ENCODE measurements around the gene HMGN2. TPM values are rescaled to one million over a fixed set of nuclear protein-coding genes. Genes with fewer than 3 reads are reported as not detected.
"Not testable (repeated sequence)": the region's sequence is repeated elsewhere in the genome, so short reads cannot be mapped to it uniquely, and the experiment has no call there.

The HMGN2 gene
- total RNA-seq, 1 donor from 2014 or later = 528 TPM

DNA sequence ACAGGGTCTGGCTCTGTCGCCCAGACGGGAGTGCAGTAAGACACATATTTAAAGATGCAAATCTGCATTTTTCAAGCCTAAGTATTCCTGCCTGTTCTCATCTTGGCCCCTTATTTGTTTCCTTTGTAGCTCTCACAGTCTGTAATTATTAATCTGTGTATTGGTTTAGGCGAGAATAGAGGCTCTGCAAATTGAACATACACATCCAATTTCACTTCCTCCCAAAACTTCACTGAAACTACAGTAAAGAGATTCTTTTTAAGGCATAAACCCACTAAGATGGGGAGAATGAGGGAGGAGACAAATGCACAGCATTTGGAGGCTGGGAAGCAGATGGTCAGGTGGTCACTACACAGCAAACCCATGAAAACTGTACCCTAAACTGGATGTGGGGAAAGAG is 21.0 kb downstream of the HMGN2 start:
- no peaks in the 10 kb centered on the region for H3K27me3 Mint-ChIP-seq
- no peaks in the 10 kb centered on the region for H3K9me3 Mint-ChIP-seq
- intact Hi-C loops (cut with micrococcal nuclease) = no loop called here

DNA sequence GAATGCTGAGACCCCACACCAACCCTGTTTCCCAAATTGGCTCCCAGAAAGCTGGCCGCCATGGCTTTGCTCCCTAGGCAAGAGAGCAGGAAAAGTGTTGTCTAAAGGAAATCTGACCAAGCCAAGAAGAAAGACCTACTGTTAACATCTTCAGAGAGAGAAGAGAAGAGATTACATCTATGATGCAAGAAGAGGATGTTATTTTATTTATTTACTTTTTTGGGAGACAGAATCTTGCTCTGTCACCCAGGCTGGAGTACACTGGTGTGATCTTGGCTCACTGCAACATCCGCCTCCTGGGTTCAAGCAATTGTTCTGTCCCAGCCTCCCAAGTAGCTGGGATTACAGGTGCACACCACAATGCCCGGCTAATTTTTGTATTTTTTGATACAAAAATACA is 21.7 kb downstream of the HMGN2 start:
- Mint-ChIP-seq H3K4me3 (no peak overlapping the region), H3K27ac (no peak overlapping the region), H3K9me3 (no peaks in the 10 kb centered on the region), H3K4me1 (peaks cover 2% of the 10 kb centered on the region), H3K36me3 (ENCODE audit: low read depth) (no peaks in the 10 kb centered on the region), H3K27me3 (no peaks in the 10 kb centered on the region)
- intact Hi-C loops (cut with micrococcal nuclease) = no loop called here
- DNase-seq = no peak

More for the DNA sequence above, 21.0 kb downstream of the HMGN2 start:
- Mint-ChIP-seq H3K27ac (no peak overlapping the region), H3K36me3 (ENCODE audit: low read depth) (no peaks in the 10 kb centered on the region), H3K4me3 (no peak overlapping the region), H3K4me1 (no peaks in the 10 kb centered on the region)
- DNase-seq = no peak

DNA sequence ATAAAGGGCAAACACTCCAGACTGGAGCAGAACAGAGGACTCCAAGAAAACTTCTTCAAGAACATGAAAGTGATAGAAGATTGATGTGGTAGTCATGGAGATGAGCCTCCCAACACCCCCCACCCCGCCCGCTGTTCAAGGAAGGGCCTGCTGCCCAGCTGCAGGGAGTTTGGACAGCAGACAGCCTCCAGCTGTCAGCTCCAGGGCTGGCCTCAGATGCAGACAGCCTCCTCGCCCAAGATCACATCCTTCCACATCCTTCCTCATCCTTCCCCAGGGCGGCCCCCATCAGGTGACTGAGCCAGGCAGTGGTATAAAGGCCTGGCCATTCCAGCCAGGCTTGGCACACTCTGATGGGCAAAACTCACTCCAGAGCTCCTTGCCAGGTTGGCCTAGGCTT is 24.6 kb downstream of the HMGN2 start:
- Mint-ChIP-seq H3K4me3 (no peak overlapping the region), H3K27me3 (no peaks in the 10 kb centered on the region), H3K27ac (no peak overlapping the region), H3K36me3 (ENCODE audit: low read depth) (no peaks in the 10 kb centered on the region), H3K9me3 (no peaks in the 10 kb centered on the region), H3K4me1 (peaks cover 5% of the 10 kb centered on the region)
- no peak for DNase-seq
- intact Hi-C loops (cut with micrococcal nuclease) = no loop called here

DNA sequence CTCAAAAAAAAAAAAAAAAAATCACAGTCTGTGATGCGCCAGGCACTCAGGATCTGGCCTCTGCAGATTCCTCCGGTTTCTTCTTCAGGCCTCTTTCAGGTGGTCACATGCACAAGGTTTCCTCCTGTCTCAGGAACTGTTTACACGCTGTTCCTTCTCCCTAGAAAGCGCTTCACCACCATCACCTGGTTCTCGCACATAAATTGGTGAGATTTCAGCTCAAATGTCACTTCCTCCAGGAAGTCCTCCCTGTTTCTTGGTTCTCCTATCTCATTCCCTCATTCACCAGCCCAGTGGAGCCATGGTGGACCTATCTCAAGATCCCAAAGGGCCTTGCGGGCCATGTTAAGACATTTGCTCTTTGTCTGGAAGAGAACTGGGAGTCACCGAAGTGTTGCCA is 26.7 kb downstream of the HMGN2 start:
- Mint-ChIP-seq H3K27me3 (no peaks in the 10 kb centered on the region), H3K36me3 (ENCODE audit: low read depth) (no peaks in the 10 kb centered on the region), H3K9me3 (no peaks in the 10 kb centered on the region), H3K4me3 (peak overlapping the region; percentile 46), H3K27ac (peak overlapping the region; percentile 60), H3K4me1 (peaks cover 13% of the 10 kb centered on the region)
- DNase-seq = no peak
- intact Hi-C loops (cut with micrococcal nuclease) = no loop called here

DNA sequence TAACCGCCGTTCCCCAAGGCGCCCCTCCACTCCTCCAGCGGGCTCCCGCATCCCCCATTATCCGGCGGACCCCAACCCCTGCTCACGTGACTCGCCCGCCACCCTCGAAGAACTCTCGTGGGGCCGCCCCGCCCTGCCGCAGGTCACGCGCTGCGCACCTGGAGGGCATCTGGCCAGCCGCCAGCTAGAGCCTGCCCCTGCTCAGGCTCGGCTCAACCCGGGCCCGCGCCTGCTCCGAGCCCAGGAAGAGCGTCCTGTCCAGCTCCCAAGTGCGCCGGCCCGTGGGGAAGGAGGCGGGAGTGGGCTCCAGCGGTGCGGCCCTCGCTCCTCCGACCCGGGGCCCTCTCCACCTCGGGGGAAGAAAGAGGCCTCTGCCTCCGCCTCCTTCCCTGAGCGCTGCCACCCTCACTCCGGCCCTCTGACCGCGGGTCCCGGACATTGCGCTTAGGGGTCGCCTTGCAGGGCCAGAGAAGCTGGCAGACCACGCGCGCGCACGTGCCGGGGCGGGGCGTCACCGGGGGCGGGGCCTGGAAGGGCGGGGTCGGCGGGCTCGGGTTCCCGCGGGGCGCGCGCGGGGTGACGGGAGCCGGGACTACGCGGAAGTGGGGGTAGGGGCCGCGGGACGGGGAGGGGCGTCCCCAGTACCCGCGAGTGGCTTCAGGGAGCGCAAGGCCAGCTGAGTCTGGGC is 28.4 kb downstream of the HMGN2 start:
- intact Hi-C loops (cut with micrococcal nuclease) = loop anchor here (1.0 to 5.0 kb wide), 7 partner anchors 27 to 288 kb away; partner anchors contain the start of genes DHDDS and RPS6KA1
- DNase-seq = peak; percentile 97
- H3K36me3 Mint-ChIP-seq (ENCODE audit: low read depth) = no peaks in the 10 kb centered on the region
- peaks cover 13% of the 10 kb centered on the region for H3K4me1 Mint-ChIP-seq
- no peaks in the 10 kb centered on the region for H3K9me3 Mint-ChIP-seq
- peak overlapping the region; percentile 95 for H3K27ac Mint-ChIP-seq
- H3K4me3 Mint-ChIP-seq = peak overlapping the region; percentile 92
- H3K27me3 Mint-ChIP-seq = no peaks in the 10 kb centered on the region

DNA sequence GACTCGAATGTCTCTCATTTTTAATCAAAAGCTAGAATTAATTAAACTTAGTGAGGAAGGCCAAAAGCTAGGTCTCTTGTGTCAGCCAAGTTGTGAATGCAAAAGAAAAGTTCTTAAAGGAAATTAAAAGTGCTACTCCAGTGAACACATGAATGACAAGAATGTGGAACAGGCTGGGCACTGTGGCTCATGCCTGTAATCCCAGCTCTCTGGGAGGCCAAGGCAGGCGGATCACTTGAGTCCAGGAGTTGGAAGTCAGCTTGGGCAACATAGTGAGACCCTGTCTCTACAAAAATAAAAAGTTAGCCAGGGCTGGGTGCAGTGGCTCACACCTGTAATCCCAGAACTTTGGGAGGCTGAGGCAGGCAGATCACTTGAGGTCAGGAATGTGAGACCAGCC is 38.5 kb downstream of the HMGN2 start:
- H3K36me3 Mint-ChIP-seq (ENCODE audit: low read depth); H3K27me3 Mint-ChIP-seq; H3K9me3 Mint-ChIP-seq; H3K4me3 Mint-ChIP-seq; H3K4me1 Mint-ChIP-seq; intact Hi-C loops (cut with micrococcal nuclease); H3K27ac Mint-ChIP-seq; DNase-seq: not testable (repeated sequence)

DNA sequence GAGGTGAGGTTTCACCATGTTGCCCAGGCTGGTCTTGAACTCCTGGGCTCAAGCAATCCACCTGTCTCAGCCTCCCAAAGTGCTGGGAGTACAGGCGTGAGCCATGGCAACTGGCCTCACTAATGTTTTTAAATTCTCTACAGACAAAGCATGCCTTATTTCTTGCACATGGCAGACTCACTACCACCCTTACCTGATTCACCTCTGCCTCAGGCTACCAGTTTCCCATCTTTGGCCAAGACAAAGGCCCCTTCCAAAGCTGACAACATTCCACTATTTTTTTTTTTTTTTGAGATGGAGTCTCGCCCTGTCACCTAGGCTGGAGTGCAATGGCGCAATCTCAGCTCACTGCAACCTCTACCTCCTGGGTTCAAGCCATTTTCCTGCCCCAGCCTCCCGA is 43.6 kb downstream of the HMGN2 start:
- not testable (repeated sequence) for H3K4me3 Mint-ChIP-seq

DNA sequence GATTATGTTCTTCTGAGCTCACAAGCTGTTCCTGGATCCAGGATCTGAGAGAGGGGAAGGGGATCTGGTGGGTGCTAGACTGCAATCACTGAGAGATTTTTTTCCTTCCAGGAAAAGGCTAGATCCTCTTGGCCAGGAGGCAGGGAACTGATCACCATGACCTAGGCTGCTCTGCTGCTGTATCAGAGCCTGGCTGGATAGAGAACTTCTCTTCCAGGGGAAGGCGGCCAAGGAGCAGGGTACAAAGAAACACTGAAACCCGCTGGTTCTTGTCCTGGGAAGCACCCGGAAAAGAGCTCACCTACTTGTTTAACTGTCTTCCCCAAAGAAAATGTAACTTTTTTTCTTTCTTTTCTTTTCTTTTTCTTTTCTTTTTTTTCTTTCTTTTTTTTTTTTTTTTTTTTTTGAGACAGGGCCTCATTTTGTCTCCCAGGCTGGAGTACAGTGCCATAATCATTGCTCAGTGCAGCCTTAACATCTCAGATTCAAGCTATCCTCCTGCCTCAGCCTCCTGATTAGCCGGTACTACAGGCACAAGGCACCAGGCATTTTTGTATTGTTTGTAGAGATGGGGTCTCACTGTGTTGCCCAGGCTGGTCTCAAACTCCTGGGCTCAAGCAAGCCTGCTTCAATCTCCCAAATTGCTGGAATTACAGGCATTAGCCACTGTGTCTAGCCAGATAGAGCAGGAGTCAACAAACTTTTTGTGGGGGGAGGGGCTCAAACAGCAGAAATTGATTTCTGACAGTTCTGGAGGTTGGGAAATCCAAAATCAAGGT is 44.9 kb downstream of the HMGN2 start:
- no peaks in the 10 kb centered on the region for H3K9me3 Mint-ChIP-seq
- intact Hi-C loops (cut with micrococcal nuclease) = no loop called here
- H3K4me1 Mint-ChIP-seq = no peaks in the 10 kb centered on the region
- H3K36me3 Mint-ChIP-seq (ENCODE audit: low read depth) = no peaks in the 10 kb centered on the region
- no peak for DNase-seq
- H3K4me3 Mint-ChIP-seq = no peak overlapping the region
- no peak overlapping the region for H3K27ac Mint-ChIP-seq
- peaks cover 22% of the 10 kb centered on the region for H3K27me3 Mint-ChIP-seq

More for the DNA sequence above, 43.6 kb downstream of the HMGN2 start:
- H3K27me3 Mint-ChIP-seq = peaks cover 13% of the 10 kb centered on the region
- DNase-seq; intact Hi-C loops (cut with micrococcal nuclease); H3K27ac Mint-ChIP-seq; H3K36me3 Mint-ChIP-seq (ENCODE audit: low read depth); H3K9me3 Mint-ChIP-seq; H3K4me1 Mint-ChIP-seq: not testable (repeated sequence)

DNA sequence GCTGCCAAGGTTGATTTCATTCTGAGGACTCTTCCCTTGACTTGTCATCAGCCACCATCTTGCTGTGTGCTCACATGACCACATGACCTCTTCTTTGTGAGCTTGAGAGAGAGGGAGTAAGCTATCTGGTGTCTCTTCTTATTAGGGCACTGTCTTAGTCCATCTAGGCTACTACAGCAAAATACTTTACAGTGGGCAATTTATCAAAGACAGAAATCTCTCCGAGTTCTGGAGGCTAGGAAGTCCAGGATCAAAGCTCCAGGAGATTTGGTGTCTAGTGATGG is 45.5 kb downstream of the HMGN2 start:
- Mint-ChIP-seq H3K36me3 (ENCODE audit: low read depth) (no peaks in the 10 kb centered on the region), H3K9me3 (no peaks in the 10 kb centered on the region), H3K27ac (no peak overlapping the region), H3K4me3 (no peak overlapping the region), H3K27me3 (peaks cover 24% of the 10 kb centered on the region), H3K4me1 (no peaks in the 10 kb centered on the region)
- no peak for DNase-seq
- intact Hi-C loops (cut with micrococcal nuclease) = no loop called here

DNA sequence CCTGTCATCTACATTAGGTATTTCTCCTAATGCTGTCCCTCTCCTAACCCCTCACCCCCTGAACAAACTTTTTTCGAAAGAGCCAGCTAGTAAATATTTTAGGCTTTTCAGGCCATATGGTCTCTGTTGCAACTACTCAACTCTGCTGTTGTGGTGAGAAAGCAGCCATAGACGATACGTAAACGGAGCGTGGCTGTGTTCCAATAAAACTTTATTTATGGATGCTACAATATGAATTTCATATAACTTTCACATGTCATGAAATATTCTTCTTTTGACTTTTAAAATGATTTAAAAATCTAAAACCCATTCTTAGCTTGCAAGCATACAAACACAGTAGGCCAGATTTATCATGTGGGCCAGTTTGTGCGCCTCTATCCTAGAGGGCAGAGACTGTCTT is 46.1 kb downstream of the HMGN2 start:
- H3K27me3 Mint-ChIP-seq = peaks cover 25% of the 10 kb centered on the region
- intact Hi-C loops (cut with micrococcal nuclease) = no loop called here
- no peaks in the 10 kb centered on the region for H3K4me1 Mint-ChIP-seq
- H3K4me3 Mint-ChIP-seq = no peak overlapping the region
- no peaks in the 10 kb centered on the region for H3K9me3 Mint-ChIP-seq
- no peaks in the 10 kb centered on the region for H3K36me3 Mint-ChIP-seq (ENCODE audit: low read depth)
- DNase-seq = no peak
- no peak overlapping the region for H3K27ac Mint-ChIP-seq

DNA sequence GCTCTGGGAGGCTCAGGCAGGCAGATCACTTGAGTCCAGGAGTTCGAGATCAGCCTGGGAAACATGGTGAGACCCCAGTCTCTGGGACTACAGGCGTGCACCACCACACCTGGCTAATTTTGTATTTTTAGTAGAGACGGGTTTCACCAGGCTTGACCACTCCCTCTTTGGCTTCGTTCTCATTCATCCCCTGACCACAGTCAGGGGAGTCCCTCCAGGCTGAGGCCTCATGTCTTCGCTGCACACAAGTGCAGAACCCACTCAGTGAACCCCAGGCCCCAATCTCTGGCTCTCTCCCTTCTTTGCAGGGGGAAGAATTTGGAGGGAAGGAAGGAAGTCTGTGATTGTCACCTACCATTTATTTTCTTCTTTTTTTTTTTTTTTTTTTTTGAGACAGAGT is 48.1 kb downstream of the HMGN2 start:
- no peaks in the 10 kb centered on the region for H3K36me3 Mint-ChIP-seq (ENCODE audit: low read depth)
- H3K27ac Mint-ChIP-seq = no peak overlapping the region
- intact Hi-C loops (cut with micrococcal nuclease) = no loop called here

DNA sequence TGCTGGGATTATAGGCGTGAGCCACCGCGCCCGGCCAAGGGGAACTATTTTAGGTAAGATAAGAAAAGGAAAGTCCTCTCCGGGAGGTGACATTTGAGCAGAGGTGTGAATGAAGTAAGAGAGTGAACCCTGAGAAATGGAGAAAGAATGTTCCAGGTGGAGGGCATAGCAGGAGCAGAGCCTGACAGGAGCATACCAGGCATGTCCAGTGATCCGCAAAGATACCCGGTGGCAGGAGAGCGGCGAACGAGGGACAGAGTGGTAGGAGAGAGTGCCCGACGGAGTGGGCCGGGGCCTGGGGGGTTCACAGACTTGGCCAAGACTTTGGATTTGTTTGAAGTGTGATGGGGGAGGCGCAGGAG is 49.4 kb downstream of the HMGN2 start:
- Mint-ChIP-seq H3K4me1 (peaks cover 5% of the 10 kb centered on the region), H3K36me3 (ENCODE audit: low read depth) (no peaks in the 10 kb centered on the region), H3K27me3 (peaks cover 36% of the 10 kb centered on the region), H3K4me3 (no peak overlapping the region), H3K27ac (no peak overlapping the region), H3K9me3 (no peaks in the 10 kb centered on the region)
- intact Hi-C loops (cut with micrococcal nuclease) = no loop called here
- no peak for DNase-seq

More for the DNA sequence above, 48.1 kb downstream of the HMGN2 start:
- H3K9me3 Mint-ChIP-seq = no peaks in the 10 kb centered on the region
- no peak for DNase-seq
- peaks cover 36% of the 10 kb centered on the region for H3K27me3 Mint-ChIP-seq
- H3K4me3 Mint-ChIP-seq = no peak overlapping the region
- H3K4me1 Mint-ChIP-seq = peaks cover 5% of the 10 kb centered on the region

DNA sequence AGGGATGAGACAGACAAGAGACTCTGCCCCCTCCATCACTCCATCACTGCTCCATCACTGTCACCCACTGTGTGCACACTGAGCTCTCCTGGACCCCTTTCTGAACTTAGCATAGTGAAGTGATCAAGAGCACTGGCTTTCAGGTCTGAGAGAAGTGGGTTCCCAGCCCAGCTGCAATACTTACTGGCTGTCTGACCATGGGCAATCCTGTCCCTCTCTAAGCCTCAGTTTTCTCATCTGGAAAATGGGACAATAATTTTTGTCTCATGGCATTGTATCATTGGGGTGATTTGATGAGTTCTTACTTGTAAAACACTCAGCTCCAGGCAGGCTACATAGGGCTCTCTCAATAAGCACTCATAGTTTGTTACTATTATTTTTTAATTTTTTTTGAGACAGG is 49.8 kb downstream of the HMGN2 start:
- intact Hi-C loops (cut with micrococcal nuclease) = no loop called here
- no peak for DNase-seq
- H3K27ac Mint-ChIP-seq = no peak overlapping the region
- H3K36me3 Mint-ChIP-seq (ENCODE audit: low read depth) = no peaks in the 10 kb centered on the region
- no peaks in the 10 kb centered on the region for H3K9me3 Mint-ChIP-seq
- no peak overlapping the region for H3K4me3 Mint-ChIP-seq
- peaks cover 36% of the 10 kb centered on the region for H3K27me3 Mint-ChIP-seq
- H3K4me1 Mint-ChIP-seq = peaks cover 5% of the 10 kb centered on the region

DNA sequence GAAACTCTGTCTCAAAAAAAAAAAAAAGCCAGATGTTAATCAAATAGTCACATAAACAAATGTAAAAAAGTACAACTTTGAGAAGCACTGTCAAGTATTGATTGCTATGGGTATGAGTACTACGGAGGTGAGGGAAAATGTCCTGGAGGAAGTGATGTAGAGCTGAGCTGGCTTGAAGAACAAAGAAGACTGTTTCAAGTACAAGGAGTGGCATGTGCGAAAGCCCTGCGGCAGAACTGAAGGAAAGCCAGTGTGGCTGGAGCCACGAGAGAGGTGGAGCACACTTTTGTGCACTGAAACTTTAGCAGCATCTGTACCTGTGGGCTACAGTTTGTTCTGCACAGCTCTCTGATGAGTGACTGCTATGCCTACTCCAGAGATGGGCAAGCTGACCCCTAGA is 51.9 kb downstream of the HMGN2 start:
- Mint-ChIP-seq H3K4me3 (no peak overlapping the region), H3K9me3 (no peaks in the 10 kb centered on the region), H3K27ac (peak overlapping the region; percentile 26), H3K4me1 (peaks cover 10% of the 10 kb centered on the region), H3K27me3 (peaks cover 31% of the 10 kb centered on the region), H3K36me3 (ENCODE audit: low read depth) (no peaks in the 10 kb centered on the region)
- intact Hi-C loops (cut with micrococcal nuclease) = no loop called here
- peak; percentile 53 for DNase-seq
